Measurements from ENCODE around the gene TPBGL. TPM values are rescaled to one million over a fixed set of nuclear protein-coding genes. Genes with fewer than 3 reads are reported as not detected.

The TPBGL gene
- total RNA-seq (2012; rRNA removed) (not detected in 2 replicates), polyA plus RNA-seq (2012; rRNA removed) (not detected in 2 replicates), Bru-seq, nascent RNA (not detected), BruChase-seq, experiment 1, labeled RNA remaining after a 6-hour chase (not detected), BruChase-seq, experiment 2, labeled RNA remaining after a 2-hour chase (not detected)
- 0.05 TPM in 1 of 2 replicates, not detected in the other for polyA plus RNA-seq (2012; cell fraction: cytosol; rRNA removed)
- not detected in 2 replicates for polyA plus RNA-seq (2012; cell fraction: nucleus; rRNA removed; ENCODE audit: low replicate concordance)
- long read RNA-seq = 0 reads

GRCh38 chr11:75240311-75241035, at the start of gene TPBGL:
TSS of gene TPBGL (plus strand) at chr11:75240774. CDS start at chr11:75241050, 276 bp downstream.
- no peak for DNase-seq
- Histone ChIP-seq H3K9me3 (ENCODE audit: control insufficient read depth, insufficient read depth, low read length) (no peaks in the 10 kb centered on the region), H4K91ac (ENCODE audit: insufficient read depth, low read depth, low read length) (no peak within 1 kb of the TSS), H2BK5ac (ENCODE audit: low read depth, low read length, poor library complexity, severe bottlenecking) (no peak within 1 kb of the TSS), H3K14ac (replicated peaks; ENCODE audit: low read depth, low read length) (no peak within 1 kb of the TSS), H3K56ac (ENCODE audit: extremely low read depth, insufficient read depth, low read length) (no peak within 1 kb of the TSS), H2BK20ac (ENCODE audit: low read depth, low read length) (no peak within 1 kb of the TSS), H3K4ac (ENCODE audit: low read depth, low read length) (no peak within 1 kb of the TSS), H4K20me1 (ENCODE audit: insufficient read depth, low read length) (no peaks in the 10 kb centered on the region; the same call in 1 of the 2 replicates), H4K8ac (ENCODE audit: low read depth in 2 of 2, low read length in 2 of 2) (no peak within 1 kb of the TSS), H2BK15ac (ENCODE audit: low read depth, low read length) (no peak within 1 kb of the TSS), H3K9me1 (ENCODE audit: insufficient read depth, low read length) (no peaks in the 10 kb centered on the region), H2BK120ac (ENCODE audit: low read depth, low read length) (no peak within 1 kb of the TSS), H3K27me3 (ENCODE audit: control insufficient read depth, insufficient read depth, low read length) (peaks cover 82% of the 10 kb centered on the region), H2AK9ac (replicated peaks; ENCODE audit: low read depth, low read length, poor library complexity) (no peak within 1 kb of the TSS), H3K4me3 (ENCODE audit: insufficient read depth, low read depth, low read length) (peak within 1 kb of the TSS; percentile 42), H3K27ac (ENCODE audit: insufficient read depth, low read length) (no peak within 1 kb of the TSS), H3K4me1 (ENCODE audit: control insufficient read depth, insufficient read depth, low read length) (no peaks in the 10 kb centered on the region), H2AFZ (replicated peaks; ENCODE audit: low read length, poor library complexity) (peak within 1 kb of the TSS; percentile 97), H4K5ac (ENCODE audit: low read depth, low read length) (no peak within 1 kb of the TSS), H3K36me3 (ENCODE audit: control insufficient read depth, insufficient read depth, low read length) (no peaks in the 10 kb centered on the region), H3K79me1 (ENCODE audit: low read depth in 1 of 2, low read length in 2 of 2) (no peaks in the 10 kb centered on the region), H3K23ac (ENCODE audit: low read depth, low read length) (no peak within 1 kb of the TSS), H2AK5ac (ENCODE audit: low read depth, low read length) (no peak within 1 kb of the TSS), H3K18ac (ENCODE audit: low read depth, low read length) (no peak within 1 kb of the TSS), H3K4me2 (ENCODE audit: low read depth, low read length) (peak within 1 kb of the TSS; percentile 66), H3K9ac (ENCODE audit: low read depth, low read length) (no peak within 1 kb of the TSS)
- TF ChIP-seq POLR2A (IDR thresholded peaks at IDR 0.05; ENCODE audit: low read depth, low read length) (no peak), FOS (IDR thresholded peaks at IDR 0.05; ENCODE audit: low read depth, low read length) (no peak), RFX5 (IDR thresholded peaks at IDR 0.05; ENCODE audit: low read depth, low read length) (no peak), BHLHE40 (IDR thresholded peaks at IDR 0.05; ENCODE audit: low read depth, low read length) (no peak), CHD1 (IDR thresholded peaks at IDR 0.05; ENCODE audit: low read depth, low read length) (no peak), MAFK (IDR thresholded peaks at IDR 0.05; ENCODE audit: low read depth, low read length) (no peak), CEBPB (IDR thresholded peaks at IDR 0.05; ENCODE audit: low read depth, low read length) (no peak), MXI1 (IDR thresholded peaks at IDR 0.05; ENCODE audit: borderline replicate concordance, low read depth, low read length) (no peak), ELK1 (IDR thresholded peaks at IDR 0.05; ENCODE audit: borderline replicate concordance, low read depth, low read length) (no peak), CTCF (conservative IDR thresholded peaks at IDR 0.05; ENCODE audit: low read depth, low read length) (no peak), MAZ (IDR thresholded peaks at IDR 0.05; ENCODE audit: borderline replicate concordance, low read depth, low read length) (no peak), RAD21 (IDR thresholded peaks at IDR 0.05; ENCODE audit: low read length) (no peak), SMC3 (IDR thresholded peaks at IDR 0.05; ENCODE audit: low read depth, low read length) (no peak)
- POLR2A ChIA-PET (ENCODE audit: unreplicated experiment) = no interaction called here
- dilution Hi-C loops (cut with HindIII; ENCODE audit: low sequenced_read_pairs, unreplicated experiment) = no loop called here
- in situ Hi-C loops (cut with MboI; ENCODE audit: low sequenced_read_pairs) = no loop called here
- WGBS, 2 experiments (ENCODE audit: extremely low coverage in 2 of 2, insufficient read length in 1 of 2) = 2% methylated on average over 35 of the region's 58 CpGs; no CpG with 5 or more reads in 1 of the 2 experiments
- CTCF ChIA-PET = interaction anchor here (0.6 to 1.5 kb wide), 4 partner anchors 95 to 264 kb away, joined by 3 to 10 read pairs (median 5); no protein-coding TSS in a partner anchor
- BruUV-seq (replicated peaks) = no TSS peak
- no peak for ATAC-seq (ENCODE audit: low read depth)
- intact Hi-C loops (cut with micrococcal nuclease) = loop anchor here (2.0 kb wide), 2 partner anchors 96 to 218 kb away; no protein-coding TSS in a partner anchor

Data from IMR-90 (cell line).